Measurements from ENCODE around the gene WFDC9. TPM values are rescaled to one million over a fixed set of nuclear protein-coding genes. Genes with fewer than 3 reads are reported as not detected.
"Not testable (repeated sequence)": the region's sequence is repeated elsewhere in the genome, so short reads cannot be mapped to it uniquely, and the experiment has no call there.

WFDC9 gene
- total RNA-seq, 1 experiment from 2014 or later, result not detected

- Histone ChIP-seq H3K56ac (ENCODE audit: insufficient read length, low read depth, low read length) (no peak overlapping the region), H2BK120ac (ENCODE audit: low read depth, low read length, poor library complexity, severe bottlenecking) (no peak overlapping the region), H4K8ac (replicated peaks; ENCODE audit: insufficient read length, low read depth, low read length) (no peak overlapping the region), H3K4ac (ENCODE audit: low read depth, low read length) (no peak overlapping the region), H4K5ac (ENCODE audit: insufficient read length, low read depth, low read length) (no peak overlapping the region), H3K9ac (ENCODE audit: extremely low read depth, insufficient read length, low read length) (no peak overlapping the region), H3K79me1 (ENCODE audit: insufficient read depth, low read depth, low read length, poor library complexity, severe bottlenecking) (no peaks in the 10 kb centered on the region), H3K4me2 (ENCODE audit: insufficient read depth, insufficient read length, low read length) (no peak overlapping the region), H2BK5ac (ENCODE audit: insufficient read length, low read length) (no peak overlapping the region), H3K23me2 (ENCODE audit: insufficient read length, low read depth, low read length, poor library complexity, severe bottlenecking) (no peaks in the 10 kb centered on the region), H3K9me3 (ENCODE audit: control insufficient read depth, low read depth, low read length) (no peaks in the 10 kb centered on the region), H2AFZ (ENCODE audit: low read length) (no peak overlapping the region), H3K18ac (ENCODE audit: insufficient read length, low read depth, low read length) (no peak overlapping the region), H3K27ac (ENCODE audit: insufficient read length, low read depth, low read length) (no peak overlapping the region), H2BK20ac (ENCODE audit: low read depth, low read length, poor library complexity, severe bottlenecking) (no peak overlapping the region), H4K91ac (ENCODE audit: insufficient read length, low read depth, low read length) (no peak overlapping the region), H3T11ph (ENCODE audit: low read length) (no peak overlapping the region), H3K79me2 (ENCODE audit: insufficient read depth, low read length) (no peaks in the 10 kb centered on the region), H3K27me3 (ENCODE audit: insufficient read depth, low read length) (no peaks in the 10 kb centered on the region), H3K23ac (ENCODE audit: insufficient read length, low read depth, low read length) (no peak overlapping the region), H2BK15ac (ENCODE audit: low read depth, low read length) (no peak overlapping the region), H2AK5ac (ENCODE audit: insufficient read length, low read length) (no peak overlapping the region), H3K14ac (ENCODE audit: insufficient read depth, low read length) (no peak overlapping the region), H4K20me1 (ENCODE audit: control insufficient read depth, insufficient read depth, insufficient read length) (no peaks in the 10 kb centered on the region), H3K4me1 (ENCODE audit: insufficient read depth, low read length) (peaks cover 5% of the 10 kb centered on the region; the same call in 1 of the 2 replicates), H2BK12ac (ENCODE audit: insufficient read length, low read depth, low read length) (no peak overlapping the region)
- DNase-seq, result no peak
- Mint-ChIP-seq H3K9me3 (no peaks in the 10 kb centered on the region; a peak in 1 of 5 replicates), H3K27ac (peak overlapping the region in 1 of 3 experiments; percentile 41; a peak in 3 of 7 replicates), H3K36me3 (ENCODE audit: insufficient read depth in 1 of 3, low read depth in 3 of 3) (no peaks in the 10 kb centered on the region), H3K27me3 (ENCODE audit: low read depth) (peaks cover 2% of the 10 kb centered on the region; the same call in 1 of the 2 replicates), H3K4me3 (no peak overlapping the region; a peak in 1 of 5 replicates), H3K4me1 (peaks cover 27 to 32% of the 10 kb centered on the region in 2 experiments)
- WGBS (ENCODE audit: extremely low coverage, insufficient read length, low lambda C conversion rate), result no CpG with 5 or more reads among the region's 3 CpGs
- no peak for TF ChIP-seq CTCF (conservative IDR thresholded peaks at IDR 0.05)
These were observed 55.2 kb downstream of the WFDC9 start for GRCh38 chr20:45575931-45576330.

- H3K4me1 ChIP-seq (ENCODE audit: insufficient read depth, low read length); H3K27me3 Mint-ChIP-seq (ENCODE audit: low read depth); H3K9ac ChIP-seq (ENCODE audit: extremely low read depth, insufficient read length, low read length): not testable (repeated sequence)
These were observed 61.4 kb downstream of the WFDC9 start for GRCh38 chr20:45569650-45570049.

More at GRCh38 chr20:45569650-45570049, 61.4 kb downstream of the WFDC9 start:
- not testable (repeated sequence) for H3K79me2 ChIP-seq (ENCODE audit: insufficient read depth, low read length); H2BK15ac ChIP-seq (ENCODE audit: low read depth, low read length); H2BK12ac ChIP-seq (ENCODE audit: insufficient read length, low read depth, low read length); H4K91ac ChIP-seq (ENCODE audit: insufficient read length, low read depth, low read length); H3K9me3 Mint-ChIP-seq; H2BK5ac ChIP-seq (ENCODE audit: insufficient read length, low read length); H3K18ac ChIP-seq (ENCODE audit: insufficient read length, low read depth, low read length); H4K5ac ChIP-seq (ENCODE audit: insufficient read length, low read depth, low read length); H3K4ac ChIP-seq (ENCODE audit: low read depth, low read length); H4K20me1 ChIP-seq (ENCODE audit: control insufficient read depth, insufficient read depth, insufficient read length); H3K4me2 ChIP-seq (ENCODE audit: insufficient read depth, insufficient read length, low read length); H3K14ac ChIP-seq (ENCODE audit: insufficient read depth, low read length); H3K23me2 ChIP-seq (ENCODE audit: insufficient read length, low read depth, low read length, poor library complexity, severe bottlenecking); DNase-seq; H2BK20ac ChIP-seq (ENCODE audit: low read depth, low read length, poor library complexity, severe bottlenecking); H2AK5ac ChIP-seq (ENCODE audit: insufficient read length, low read length); H2BK120ac ChIP-seq (ENCODE audit: low read depth, low read length, poor library complexity, severe bottlenecking); H3K4me3 Mint-ChIP-seq; H3K9me3 ChIP-seq (ENCODE audit: control insufficient read depth, low read depth, low read length); H3T11ph ChIP-seq (ENCODE audit: low read length); H3K27me3 ChIP-seq (ENCODE audit: insufficient read depth, low read length); H4K8ac ChIP-seq (replicated peaks; ENCODE audit: insufficient read length, low read depth, low read length); H3K27ac Mint-ChIP-seq; H3K36me3 Mint-ChIP-seq (ENCODE audit: insufficient read depth in 1 of 3, low read depth in 3 of 3); H3K27ac ChIP-seq (ENCODE audit: insufficient read length, low read depth, low read length); H3K79me1 ChIP-seq (ENCODE audit: insufficient read depth, low read depth, low read length, poor library complexity, severe bottlenecking); H3K56ac ChIP-seq (ENCODE audit: insufficient read length, low read depth, low read length); H3K23ac ChIP-seq (ENCODE audit: insufficient read length, low read depth, low read length); H2AFZ ChIP-seq (ENCODE audit: low read length); H3K4me1 Mint-ChIP-seq
- no CpG with 5 or more reads among the region's 1 CpG for WGBS (ENCODE audit: extremely low coverage, insufficient read length, low lambda C conversion rate)
